ENCODE results near the gene ZNF518B.
A peak's percentile ranks its signal among the peaks of the same experiment; 100 is the strongest.
"Not testable (repeated sequence)": the region's sequence is repeated elsewhere in the genome, so short reads cannot be mapped to it uniquely, and the experiment has no call there.

Gene ZNF518B

GRCh38 chr4:10456595-10457254 lies 501 bp downstream of the ZNF518B start:
- peak; percentile 48 for DNase-seq

DNA sequence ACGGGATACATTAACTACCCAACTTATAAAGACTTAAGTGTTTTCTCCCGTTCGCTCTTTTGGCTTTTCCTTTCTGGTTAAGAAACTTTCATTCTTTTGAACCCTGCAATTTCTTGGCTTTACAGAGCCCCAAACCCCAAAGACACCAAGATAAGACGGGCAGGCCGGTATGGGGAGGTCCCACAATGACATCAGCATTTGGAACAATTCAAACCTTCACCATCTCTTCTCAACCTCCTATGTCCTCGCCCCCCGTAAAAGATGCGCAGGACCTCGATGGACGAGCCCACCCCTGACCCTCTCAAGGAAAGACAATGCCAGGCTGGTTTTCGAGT lies 999 bp downstream of the ZNF518B start:
- peak; percentile 42 for DNase-seq

- no peak for DNase-seq
These were observed 2.1 kb downstream of the ZNF518B start for GRCh38 chr4:10455133-10455532.

DNA sequence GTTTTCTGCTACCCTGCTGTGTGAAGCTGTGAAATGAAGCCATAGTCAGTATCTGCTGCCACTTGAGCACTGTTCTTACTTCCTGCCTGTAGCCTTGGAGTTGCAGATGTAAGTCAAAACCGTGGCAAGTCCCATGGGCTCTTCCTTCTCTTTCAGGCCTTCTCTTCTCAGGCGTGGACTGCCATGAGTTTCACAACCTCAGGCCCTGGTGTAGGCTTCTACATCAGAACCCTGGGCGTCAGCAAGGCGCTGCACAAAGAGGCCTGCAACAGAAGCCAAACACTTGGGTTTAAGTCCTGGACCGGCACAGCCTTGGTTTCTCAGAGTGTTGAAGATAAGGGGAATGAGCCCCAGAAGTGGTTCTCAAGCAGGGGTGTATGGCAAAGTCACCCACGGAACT lies 2.5 kb downstream of the ZNF518B start:
- DNase-seq = no peak

GRCh38 chr4:10454121-10454520 lies 3.1 kb downstream of the ZNF518B start:
- DNase-seq = no peak

GRCh38 chr4:10448991-10449390 lies 8.2 kb downstream of the ZNF518B start:
- DNase-seq = no peak

GRCh38 chr4:10442976-10443375 lies 14.2 kb downstream of the ZNF518B start:
- DNase-seq = no peak

DNA sequence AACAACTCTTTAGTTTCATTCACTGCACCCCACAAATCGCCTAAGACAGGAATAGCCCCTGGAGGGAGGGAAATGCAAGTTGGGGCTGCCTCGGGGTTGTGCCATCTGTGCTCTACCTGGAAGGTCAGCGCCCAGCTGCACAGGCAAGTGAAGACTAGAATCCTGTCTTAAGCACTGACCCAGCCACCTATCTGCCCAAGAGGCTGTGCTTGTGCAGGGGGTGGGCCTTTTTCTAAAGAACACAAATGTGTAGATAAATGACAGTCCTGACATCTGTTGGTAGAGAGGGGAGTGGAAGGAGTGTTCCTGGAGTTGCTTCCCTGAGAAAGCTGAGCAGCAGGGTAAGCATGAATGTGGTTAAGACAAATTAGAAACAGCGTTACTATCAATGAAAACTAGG lies 15.7 kb downstream of the ZNF518B start:
- peak; percentile 2 for DNase-seq

DNA sequence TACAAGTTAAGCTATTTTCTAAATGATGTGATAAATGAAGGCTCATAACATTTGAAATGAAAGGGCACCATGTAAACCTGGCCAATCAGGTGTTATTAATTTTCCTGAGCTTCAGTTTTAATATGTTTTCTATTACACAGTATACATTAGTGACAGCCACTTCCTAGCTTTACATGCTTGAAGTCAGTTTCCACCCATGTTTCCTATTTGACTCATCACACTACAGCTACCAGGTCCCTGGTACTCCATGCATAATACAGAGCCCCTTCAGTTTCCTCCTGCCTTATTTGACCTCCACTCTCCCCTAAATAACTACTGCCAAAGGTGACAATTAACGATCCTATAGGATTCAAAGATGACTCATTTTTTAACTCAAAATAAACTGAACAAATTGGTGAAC lies 18.3 kb downstream of the ZNF518B start:
- no peak for DNase-seq

DNA sequence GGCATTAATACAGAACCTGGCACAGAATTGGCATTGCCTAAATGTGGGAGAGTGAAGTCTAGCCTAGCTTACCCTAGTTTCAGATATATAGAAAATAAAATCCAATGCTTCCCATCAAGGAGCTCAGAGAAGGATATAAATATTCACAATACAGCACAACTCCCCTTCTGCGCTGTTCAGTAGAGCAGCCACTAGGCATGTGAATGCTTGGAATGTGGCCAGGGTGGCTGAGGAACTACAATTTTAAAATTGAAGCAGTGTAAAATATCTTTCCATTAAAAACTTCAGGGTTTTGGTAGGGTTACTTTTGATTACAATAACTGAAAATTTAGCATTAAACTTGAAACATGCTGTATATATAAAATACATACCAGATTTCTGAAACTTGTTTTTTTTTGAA lies 19.5 kb downstream of the ZNF518B start:
- no peak for DNase-seq

DNA sequence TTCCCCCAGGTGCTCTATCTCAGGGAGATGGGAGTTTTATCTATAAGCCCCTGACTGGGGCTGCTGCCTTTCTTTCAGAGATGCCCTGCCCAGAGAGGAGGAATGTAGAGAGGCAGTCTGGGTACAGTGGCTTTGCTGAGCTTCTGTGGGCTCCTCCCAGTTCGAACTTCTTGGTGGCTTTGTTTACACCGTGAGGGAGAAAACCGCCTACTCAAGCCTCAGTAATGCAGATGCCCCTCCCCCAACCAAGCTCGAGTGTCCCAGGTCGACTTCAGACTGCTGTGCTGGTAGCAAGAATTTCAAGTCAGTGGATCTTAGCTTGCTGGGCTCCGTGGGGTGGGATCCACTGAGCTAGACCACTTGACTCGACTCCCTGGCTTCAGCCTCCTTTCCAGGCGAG lies 29.5 kb downstream of the ZNF518B start:
- not testable (repeated sequence) for DNase-seq

DNA sequence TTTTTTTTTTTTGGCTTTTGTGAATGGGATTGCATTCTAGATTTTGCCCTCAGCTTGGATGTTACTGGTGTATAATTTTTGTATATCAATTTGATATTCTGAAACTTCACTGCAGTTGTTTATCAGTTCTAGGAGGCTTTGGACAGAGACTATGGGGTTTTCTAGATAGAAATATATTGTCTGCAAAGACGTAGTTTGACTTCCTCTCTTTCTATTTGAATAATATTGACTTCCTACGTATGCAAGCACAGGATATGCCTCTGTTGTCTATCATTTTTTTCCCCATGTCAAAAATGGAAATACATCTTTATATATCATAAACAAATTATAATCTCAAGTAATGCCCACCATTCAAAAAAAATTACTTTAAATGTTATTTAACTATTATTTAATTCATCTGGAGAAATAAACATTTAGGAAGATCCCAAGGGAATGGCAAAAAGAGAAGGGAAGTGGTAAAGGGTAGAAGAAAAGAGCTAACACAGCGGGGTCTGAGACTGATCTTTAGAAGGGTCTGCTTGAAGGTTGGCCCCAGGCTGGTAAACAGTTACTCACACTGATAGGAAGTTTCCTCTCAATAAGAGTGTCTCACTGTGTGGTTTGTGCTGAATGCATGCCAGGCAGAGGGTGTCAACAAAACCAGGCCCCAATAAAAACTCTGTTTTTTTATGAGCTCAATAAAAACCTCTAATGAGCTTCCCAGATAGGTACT lies 35.7 kb downstream of the ZNF518B start:
- no peak for DNase-seq

DNA sequence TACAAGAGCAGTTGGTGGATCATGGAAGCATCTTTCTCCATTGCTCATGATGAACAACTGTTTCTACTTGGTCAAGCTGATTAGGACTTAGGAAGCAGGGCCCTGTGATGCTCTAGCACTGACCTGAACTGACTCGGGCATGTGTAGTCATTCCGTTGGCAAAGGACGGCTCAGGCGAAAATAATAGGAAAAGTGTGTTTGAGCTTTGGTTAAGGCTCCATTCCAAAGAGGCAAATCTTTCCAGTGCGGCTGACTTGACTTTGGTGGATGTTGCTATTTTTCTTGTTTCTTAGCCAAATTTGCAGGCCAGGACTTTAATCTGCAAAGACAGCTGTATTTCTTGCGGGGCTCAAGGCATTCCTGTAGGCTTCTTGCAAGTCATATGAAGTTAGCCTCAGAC lies 39.5 kb downstream of the ZNF518B start:
- DNase-seq = no peak

- DNase-seq = no peak
These were observed 40.8 kb downstream of the ZNF518B start for GRCh38 chr4:10416441-10416840.

DNA sequence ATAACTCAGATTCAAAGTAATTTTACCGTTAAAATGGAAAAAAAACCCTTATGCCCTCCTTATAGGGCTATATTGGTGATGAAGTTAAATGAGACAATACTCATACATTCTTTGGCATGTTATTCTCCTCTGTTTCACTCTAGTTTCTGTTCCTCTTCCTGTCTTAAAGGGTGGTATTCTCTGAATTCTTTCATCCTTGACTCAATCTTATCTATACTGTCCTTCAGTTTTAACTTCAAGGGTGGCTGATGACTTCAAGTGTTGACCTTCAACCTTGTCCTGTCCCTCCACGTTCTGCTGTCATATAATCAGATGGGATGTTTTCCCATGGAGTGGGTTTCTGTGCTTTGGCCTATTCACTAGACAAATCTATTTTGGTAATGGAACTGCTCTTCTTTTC lies 44.0 kb downstream of the ZNF518B start:
- DNase-seq = no peak

- no peak for DNase-seq
These were observed 51.6 kb downstream of the ZNF518B start for GRCh38 chr4:10405672-10406071.

DNA sequence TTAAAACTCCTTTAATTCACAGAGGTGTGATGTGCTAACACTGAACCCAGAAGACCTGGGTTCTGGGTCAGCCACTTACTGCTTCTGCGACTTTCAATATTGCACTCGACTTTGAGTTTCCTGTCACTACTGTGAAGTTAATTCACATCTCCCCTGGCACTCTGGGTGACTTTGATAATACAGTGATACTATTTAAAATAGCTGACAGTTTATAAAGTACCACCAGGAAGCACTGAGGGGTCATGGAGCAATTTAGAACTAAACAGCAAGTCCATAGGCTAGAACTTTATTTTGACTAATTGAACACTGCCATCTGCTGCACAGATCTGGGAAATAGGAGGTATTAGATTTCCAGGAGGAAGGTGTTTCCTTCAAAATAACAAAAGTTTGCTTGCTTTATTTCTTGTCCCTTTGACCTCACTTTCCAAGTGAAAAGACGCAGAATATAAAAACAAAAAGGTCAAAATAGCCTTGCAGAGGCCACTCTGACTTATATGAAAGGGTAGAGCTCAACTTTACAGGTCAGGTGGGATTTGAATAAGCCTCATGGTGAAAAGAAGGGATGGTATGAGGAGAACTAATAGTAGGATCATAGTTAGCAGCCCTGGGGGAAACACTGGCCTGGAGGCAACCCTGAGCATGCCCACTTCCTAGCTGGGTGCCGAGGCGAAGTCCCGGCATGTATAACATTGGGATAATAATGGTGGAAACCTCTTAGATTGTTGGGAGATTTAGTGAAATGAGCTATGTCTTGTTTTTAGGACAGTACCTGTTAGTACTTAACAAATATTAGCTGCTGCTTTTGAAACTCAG lies 53.4 kb downstream of the ZNF518B start:
- peak; percentile 38 for DNase-seq

GRCh38 chr4:10395971-10396580 lies 61.1 kb downstream of the ZNF518B start:
- no peak for DNase-seq
